CD4-positive, alpha-beta T cell (primary cell): ENCODE data around the gene L1CAM. TPM values are rescaled to one million over a fixed set of nuclear protein-coding genes. Genes with fewer than 3 reads are reported as not detected.

Experiments used
- ATAC-seq: fragments of 200-7000 bp; cut with Tn5 transposase; one replicate; pipeline ENCODE4 v1.10.0; 2022; ENCODE audit warnings: mild to moderate bottlenecking; ENCODE audit not compliant: poor library complexity
- CTCF ChIA-PET: fragments of 350-600 bp; sonication (Branson Sonifier 250); formaldehyde crosslinking; loops from one replicate; lab custom pipeline; 2021; ENCODE audit warnings: antibody characterized with exemption, inconsistent platforms; lab: Charles Lee
- POLR2A ChIA-PET: fragments of 350-600 bp; sonication (Branson Sonifier 250); formaldehyde crosslinking; loops from one replicate; lab custom pipeline; 2021; ENCODE audit warnings: antibody characterized with exemption, inconsistent platforms; lab: Charles Lee
- DNase-seq, 14 experiments: peaks; one replicate each; pipeline ENCODE4 v3.0.0-alpha.2; 2013 to 2020; ENCODE audit warnings: mixed read lengths in 2 of 14
- H3K27ac ChIP-seq, 2 donors: one replicate each; pipeline versions ENCODE4 v1.5.1 to v1.7.0; 2013; ENCODE audit warnings: low read length in 2 of 2, low read depth in 1 of 2, mild to moderate bottlenecking in 1 of 2
- H3K27me3 ChIP-seq, 2 experiments: 1 replicate in 1 of 2; 2 replicates in 1 of 2; pipeline versions ENCODE4 v1.6.1 to v1.7.0; 2013; ENCODE audit warnings: low read length in 2 of 2, control low read depth in 1 of 2, mild to moderate bottlenecking in 1 of 2, moderate library complexity in 1 of 2; ENCODE audit not compliant: insufficient read depth in 2 of 2, control insufficient read depth in 1 of 2
- H3K36me3 ChIP-seq: one replicate; pipeline ENCODE4 v1.6.1; 2013; ENCODE audit warnings: low read length, control low read depth; ENCODE audit not compliant: insufficient read depth
- H3K4me1 ChIP-seq: one replicate; pipeline ENCODE4 v1.6.1; 2013; ENCODE audit warnings: low read length, control low read depth; ENCODE audit not compliant: insufficient read depth
- H3K4me3 ChIP-seq: one replicate; pipeline ENCODE4 v1.5.1; 2013; ENCODE audit warnings: mild to moderate bottlenecking, low read length, moderate library complexity
- H3K9me3 ChIP-seq, 2 experiments: 1 replicate in 1 of 2; 2 replicates in 1 of 2; pipeline versions ENCODE4 v1.6.1 to v1.7.0; 2013; ENCODE audit warnings: low read length in 2 of 2, mild to moderate bottlenecking in 2 of 2, control low read depth in 1 of 2, moderate library complexity in 1 of 2; ENCODE audit not compliant: control insufficient read depth in 1 of 2, insufficient read depth in 1 of 2
- H3K27ac Mint-ChIP-seq: one replicate; pipeline ENCODE4 v1.8.0; 2020; ENCODE audit warnings: mixed read lengths
- H3K27me3 Mint-ChIP-seq: one replicate; pipeline ENCODE4 v1.8.0; 2021; ENCODE audit warnings: mixed read lengths
- H3K36me3 Mint-ChIP-seq: one replicate; pipeline ENCODE4 v1.8.0; 2021; ENCODE audit warnings: low read depth, mixed read lengths
- H3K4me1 Mint-ChIP-seq: one replicate; pipeline ENCODE4 v1.8.0; 2021; ENCODE audit warnings: low read depth, mixed read lengths
- H3K4me3 Mint-ChIP-seq: one replicate; pipeline ENCODE4 v1.8.0; 2020; ENCODE audit warnings: mild to moderate bottlenecking, mixed read lengths
- H3K9me3 Mint-ChIP-seq: one replicate; pipeline ENCODE4 v1.8.0; 2020; ENCODE audit warnings: mixed read lengths
- intact Hi-C, 2 experiments: fragments of 100-400 bp; cut with DNase I in 1 of 2; cut with micrococcal nuclease in 1 of 2; formaldehyde crosslinking; loops; one replicate each; pipeline versions ENCODE4 v1.15.1 to v1.9.0; 2023 to 2025; cut with DNase I, micrococcal nuclease
- total RNA-seq, 174 experiments: library from RNA in 2 of 174; stranded (reverse) in 2 of 174; gene quantifications; one replicate each; pipeline ENCODE4 v1.2.3 and lab custom pipeline; 2021 to 2026
- TF ChIP-seq, protein P1 (sequence below): fragments of 200-600 bp; IDR thresholded peaks from one replicate; pipeline ENCODE4 v1.8.0; 2022; ENCODE audit warnings: antibody characterized with exemption, mild to moderate bottlenecking

Gene L1CAM
- total RNA-seq, 2 experiments from 2014 or later, result 0.89 to 1.2 TPM

GRCh38 chrX:153816831-153817690, 68.9 kb downstream of the L1CAM start:
- DNase-seq, result peak in 10 of 14 experiments; percentile 12 to 70 (median 38)
- Histone ChIP-seq H3K27ac (no peak overlapping the region), H3K4me1 (peaks cover 65% of the 10 kb centered on the region), H3K27me3 (no peaks in the 10 kb centered on the region), H3K4me3 (no peak overlapping the region), H3K36me3 (no peaks in the 10 kb centered on the region), H3K9me3 (no peaks in the 10 kb centered on the region)
- Mint-ChIP-seq H3K4me3 (peak overlapping the region; percentile 84), H3K9me3 (no peaks in the 10 kb centered on the region), H3K36me3 (no peaks in the 10 kb centered on the region), H3K27me3 (no peaks in the 10 kb centered on the region), H3K27ac (peak overlapping the region; percentile 41), H3K4me1 (peaks cover 43% of the 10 kb centered on the region)
- ChIA-PET CTCF (interaction anchor here (0.6 kb wide), 1 partner anchor 62 kb away, joined by 3 read pairs; no protein-coding TSS in a partner anchor), POLR2A (interaction anchor here (1.0 kb wide), 2 partner anchors 110 to 111 kb away, joined by 3 to 4 read pairs; no protein-coding TSS in a partner anchor)
- TF ChIP-seq, protein P1, sequence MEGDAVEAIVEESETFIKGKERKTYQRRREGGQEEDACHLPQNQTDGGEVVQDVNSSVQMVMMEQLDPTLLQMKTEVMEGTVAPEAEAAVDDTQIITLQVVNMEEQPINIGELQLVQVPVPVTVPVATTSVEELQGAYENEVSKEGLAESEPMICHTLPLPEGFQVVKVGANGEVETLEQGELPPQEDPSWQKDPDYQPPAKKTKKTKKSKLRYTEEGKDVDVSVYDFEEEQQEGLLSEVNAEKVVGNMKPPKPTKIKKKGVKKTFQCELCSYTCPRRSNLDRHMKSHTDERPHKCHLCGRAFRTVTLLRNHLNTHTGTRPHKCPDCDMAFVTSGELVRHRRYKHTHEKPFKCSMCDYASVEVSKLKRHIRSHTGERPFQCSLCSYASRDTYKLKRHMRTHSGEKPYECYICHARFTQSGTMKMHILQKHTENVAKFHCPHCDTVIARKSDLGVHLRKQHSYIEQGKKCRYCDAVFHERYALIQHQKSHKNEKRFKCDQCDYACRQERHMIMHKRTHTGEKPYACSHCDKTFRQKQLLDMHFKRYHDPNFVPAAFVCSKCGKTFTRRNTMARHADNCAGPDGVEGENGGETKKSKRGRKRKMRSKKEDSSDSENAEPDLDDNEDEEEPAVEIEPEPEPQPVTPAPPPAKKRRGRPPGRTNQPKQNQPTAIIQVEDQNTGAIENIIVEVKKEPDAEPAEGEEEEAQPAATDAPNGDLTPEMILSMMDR, result no peak
- intact Hi-C loops, result loop anchor here in 1 of 2 experiments (5.0 kb wide), 1 partner anchor 80 kb away; no protein-coding TSS in a partner anchor
- ATAC-seq, result peak; percentile 67

GRCh38 chrX:153814591-153815315, 71.2 kb downstream of the L1CAM start:
- no peak overlapping the region for H3K4me3 Mint-ChIP-seq
- no peaks in the 10 kb centered on the region for H3K27me3 Mint-ChIP-seq
- H3K4me1 Mint-ChIP-seq, result peaks cover 27% of the 10 kb centered on the region
- no peaks in the 10 kb centered on the region for H3K36me3 ChIP-seq
- DNase-seq (no peak), ATAC-seq (no peak)
- ChIA-PET POLR2A (no interaction called here), CTCF (no interaction called here)
- H3K4me1 ChIP-seq, result peaks cover 43% of the 10 kb centered on the region
- H3K36me3 Mint-ChIP-seq, result no peaks in the 10 kb centered on the region
- H3K9me3 ChIP-seq, result no peaks in the 10 kb centered on the region
- H3K27ac ChIP-seq, result no peak overlapping the region
- H3K4me3 ChIP-seq, result no peak overlapping the region
- no peaks in the 10 kb centered on the region for H3K9me3 Mint-ChIP-seq
- TF ChIP-seq, protein P1, result no peak
- no peaks in the 10 kb centered on the region for H3K27me3 ChIP-seq
- no peak overlapping the region for H3K27ac Mint-ChIP-seq
- intact Hi-C loops, result loop anchor here in 1 of 2 experiments (5.0 kb wide), 1 partner anchor 83 kb away; no protein-coding TSS in a partner anchor

GRCh38 chrX:153813161-153813560, 72.8 kb downstream of the L1CAM start:
- Mint-ChIP-seq H3K36me3 (no peaks in the 10 kb centered on the region), H3K9me3 (no peaks in the 10 kb centered on the region), H3K27me3 (no peaks in the 10 kb centered on the region), H3K27ac (no peak overlapping the region), H3K4me1 (peaks cover 27% of the 10 kb centered on the region), H3K4me3 (no peak overlapping the region)
- H3K9me3 ChIP-seq, result no peaks in the 10 kb centered on the region
- CTCF ChIA-PET, result no interaction called here
- H3K36me3 ChIP-seq, result no peaks in the 10 kb centered on the region
- TF ChIP-seq, protein P1, result no peak
- intact Hi-C loops, result no loop called here
- POLR2A ChIA-PET, result no interaction called here
- H3K27me3 ChIP-seq, result no peaks in the 10 kb centered on the region
- peaks cover 28% of the 10 kb centered on the region for H3K4me1 ChIP-seq
- no peak overlapping the region for H3K27ac ChIP-seq
- ATAC-seq, result no peak
- no peak overlapping the region for H3K4me3 ChIP-seq
- no peak for DNase-seq
